ENCODE results near the gene EGF. TPM values are rescaled to one million over a fixed set of nuclear protein-coding genes. Genes with fewer than 3 reads are reported as not detected.

EGF gene
- total RNA-seq, 3 donors from 2014 or later (not counting 1 experiment from before 2014, with no cell fraction given), result 0.48 to 1.2 (median 1.1) TPM

GRCh38 chr4:110012917-110013316 is 100.2 kb downstream of the EGF start:
- no peak for TF ChIP-seq CTCF (IDR thresholded peaks at IDR 0.05)
- no peaks in the 10 kb centered on the region for H3K36me3 ChIP-seq (ENCODE audit: control insufficient read depth, insufficient read depth, low read length)
- H3K27me3 ChIP-seq (ENCODE audit: control insufficient read depth, insufficient read depth, low read length), result no peaks in the 10 kb centered on the region
- H3K9me3 ChIP-seq (ENCODE audit: control insufficient read depth, insufficient read depth, low read length), result no peaks in the 10 kb centered on the region
- no CpG with 5 or more reads among the region's 1 CpG for WGBS (ENCODE audit: insufficient coverage)
- Mint-ChIP-seq H3K27ac (no peak overlapping the region), H3K4me3 (no peak overlapping the region), H3K4me1 (no peaks in the 10 kb centered on the region), H3K9me3 (no peaks in the 10 kb centered on the region), H3K27me3 (ENCODE audit: low read depth in 2 of 2) (peaks cover 3 to 13% of the 10 kb centered on the region in 2 donors), H3K36me3 (no peaks in the 10 kb centered on the region)
- no peak for ATAC-seq
- no peak overlapping the region for H3K4me3 ChIP-seq (ENCODE audit: low read length)
- H3K4me1 ChIP-seq (ENCODE audit: control insufficient read depth, insufficient read depth, low read length), result no peaks in the 10 kb centered on the region
- intact Hi-C loops (cut with micrococcal nuclease), result no loop called here
- no peak for DNase-seq
- no peak overlapping the region for H3K27ac ChIP-seq (ENCODE audit: low read length)

GRCh38 chr4:110014233-110014632 is 101.5 kb downstream of the EGF start:
- no peak for TF ChIP-seq CTCF (IDR thresholded peaks at IDR 0.05)
- no peaks in the 10 kb centered on the region for H3K36me3 Mint-ChIP-seq
- Histone ChIP-seq H3K4me3 (ENCODE audit: low read length) (no peak overlapping the region), H3K36me3 (ENCODE audit: control insufficient read depth, insufficient read depth, low read length) (no peaks in the 10 kb centered on the region), H3K27ac (ENCODE audit: low read length) (no peak overlapping the region), H3K9me3 (ENCODE audit: control insufficient read depth, insufficient read depth, low read length) (no peaks in the 10 kb centered on the region), H3K27me3 (ENCODE audit: control insufficient read depth, insufficient read depth, low read length) (no peaks in the 10 kb centered on the region), H3K4me1 (ENCODE audit: control insufficient read depth, insufficient read depth, low read length) (no peaks in the 10 kb centered on the region)
- no peaks in the 10 kb centered on the region for H3K4me1 Mint-ChIP-seq
- peaks cover 3 to 13% of the 10 kb centered on the region in 2 donors for H3K27me3 Mint-ChIP-seq (ENCODE audit: low read depth in 2 of 2)
- ATAC-seq (no peak), DNase-seq (no peak)
- WGBS (ENCODE audit: insufficient coverage), result 92% methylated on average over 5 of the region's 6 CpGs
- intact Hi-C loops (cut with micrococcal nuclease), result no loop called here
- no peak overlapping the region for H3K27ac Mint-ChIP-seq
- no peaks in the 10 kb centered on the region for H3K9me3 Mint-ChIP-seq
- H3K4me3 Mint-ChIP-seq, result no peak overlapping the region

- Histone ChIP-seq H3K4me1 (ENCODE audit: control insufficient read depth, insufficient read depth, low read length) (no peaks in the 10 kb centered on the region), H3K4me3 (ENCODE audit: low read length) (no peak overlapping the region), H3K27me3 (ENCODE audit: control insufficient read depth, insufficient read depth, low read length) (no peaks in the 10 kb centered on the region), H3K9me3 (ENCODE audit: control insufficient read depth, insufficient read depth, low read length) (no peaks in the 10 kb centered on the region), H3K27ac (ENCODE audit: low read length) (no peak overlapping the region), H3K36me3 (ENCODE audit: control insufficient read depth, insufficient read depth, low read length) (no peaks in the 10 kb centered on the region)
- H3K36me3 Mint-ChIP-seq, result no peaks in the 10 kb centered on the region
- no peaks in the 10 kb centered on the region for H3K9me3 Mint-ChIP-seq
- 88% methylated on average over 2 of the region's 3 CpGs for WGBS (ENCODE audit: insufficient coverage)
- ATAC-seq (no peak), DNase-seq (no peak)
- TF ChIP-seq CTCF (IDR thresholded peaks at IDR 0.05), result no peak
- H3K4me1 Mint-ChIP-seq, result no peaks in the 10 kb centered on the region
- intact Hi-C loops (cut with micrococcal nuclease), result no loop called here
- H3K27me3 Mint-ChIP-seq (ENCODE audit: low read depth in 2 of 2), result peaks cover 0 to 4% of the 10 kb centered on the region in 2 donors
- no peak overlapping the region for H3K27ac Mint-ChIP-seq
- H3K4me3 Mint-ChIP-seq, result no peak overlapping the region
These were observed 106.5 kb downstream of the EGF start for GRCh38 chr4:110019153-110019552.

GRCh38 chr4:110020139-110020538 is 107.5 kb downstream of the EGF start:
- no peak overlapping the region for H3K27ac ChIP-seq (ENCODE audit: low read length)
- Mint-ChIP-seq H3K27me3 (ENCODE audit: low read depth in 2 of 2) (peaks cover 0 to 4% of the 10 kb centered on the region in 2 donors), H3K36me3 (no peaks in the 10 kb centered on the region), H3K9me3 (no peaks in the 10 kb centered on the region), H3K4me3 (no peak overlapping the region), H3K4me1 (no peaks in the 10 kb centered on the region), H3K27ac (no peak overlapping the region)
- ATAC-seq (no peak), DNase-seq (no peak)
- no peak for TF ChIP-seq CTCF (IDR thresholded peaks at IDR 0.05)
- no peaks in the 10 kb centered on the region for H3K27me3 ChIP-seq (ENCODE audit: control insufficient read depth, insufficient read depth, low read length)
- whole genome bisulfite sequencing (ENCODE audit: insufficient coverage), result 83% methylated on average over 5 of the region's 5 CpGs
- H3K4me1 ChIP-seq (ENCODE audit: control insufficient read depth, insufficient read depth, low read length), result no peaks in the 10 kb centered on the region
- no peaks in the 10 kb centered on the region for H3K36me3 ChIP-seq (ENCODE audit: control insufficient read depth, insufficient read depth, low read length)
- H3K9me3 ChIP-seq (ENCODE audit: control insufficient read depth, insufficient read depth, low read length), result no peaks in the 10 kb centered on the region
- intact Hi-C loops (cut with micrococcal nuclease), result no loop called here
- no peak overlapping the region for H3K4me3 ChIP-seq (ENCODE audit: low read length)
